GM10248 (cell line): ENCODE data around the gene FRAT1.

Source experiments
- CTCF ChIA-PET: fragments of 300-600 bp; sonication (Branson Sonifier 250); formaldehyde crosslinking; extraction: SDS; loops from one replicate; lab custom pipeline; 2021; ENCODE audit warnings: antibody characterized with exemption; lab: Yijun Ruan, JAX
- POLR2A ChIA-PET: fragments of 350-650 bp; sonication (Branson Sonifier 250); formaldehyde crosslinking; extraction: SDS; loops from one replicate; lab custom pipeline; 2020; ENCODE audit warnings: antibody characterized with exemption; lab: Yijun Ruan, JAX
- DNase-seq: peaks from one replicate; pipeline ENCODE4 v3.0.0; 2012; ENCODE audit errors: extremely low spot score
- TF ChIP-seq, protein P1 (sequence below): IDR thresholded peaks from 2 replicates; pipeline ENCODE4 v1.5.1; 2012; ENCODE audit warnings: mild to moderate bottlenecking, low read depth; ENCODE audit errors: extremely low read depth, missing control alignments, control extremely low read depth

The FRAT1 gene

DNA sequence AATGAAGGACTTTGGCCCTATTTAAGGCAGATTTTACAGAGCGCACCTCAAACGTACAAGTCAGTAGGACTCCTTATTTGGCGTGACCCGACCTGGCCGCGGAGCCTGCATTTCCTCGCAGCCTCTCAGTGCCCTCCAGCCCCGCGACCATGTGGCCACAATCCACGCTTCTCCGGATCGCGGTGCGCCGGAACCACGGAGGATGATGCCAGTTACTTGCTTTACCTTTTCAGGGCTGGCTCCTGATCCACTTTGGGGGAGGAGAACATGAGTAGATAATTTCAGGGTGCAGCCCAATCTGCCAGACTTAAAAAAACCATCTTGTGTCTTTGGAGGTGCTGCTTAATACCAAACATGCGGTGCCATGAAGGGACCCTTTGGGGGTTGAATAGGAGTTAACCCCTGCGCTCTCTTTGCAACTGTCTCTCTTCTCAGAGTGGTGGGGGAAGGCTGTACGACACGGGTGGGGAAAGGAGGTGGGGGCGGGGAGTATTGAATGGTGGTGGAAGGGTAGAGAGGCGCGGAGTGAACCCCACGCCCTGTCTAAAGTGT lies 1.5 kb downstream of the FRAT1 start:
- CTCF ChIA-PET: interaction anchor here (1.2 to 2.3 kb wide), 3 partner anchors 8 to 42 kb away, joined by 3 to 24 read pairs (median 3); partner anchors contain the start of gene FRAT2
- DNase-seq: no peak
- TF ChIP-seq, protein P1, sequence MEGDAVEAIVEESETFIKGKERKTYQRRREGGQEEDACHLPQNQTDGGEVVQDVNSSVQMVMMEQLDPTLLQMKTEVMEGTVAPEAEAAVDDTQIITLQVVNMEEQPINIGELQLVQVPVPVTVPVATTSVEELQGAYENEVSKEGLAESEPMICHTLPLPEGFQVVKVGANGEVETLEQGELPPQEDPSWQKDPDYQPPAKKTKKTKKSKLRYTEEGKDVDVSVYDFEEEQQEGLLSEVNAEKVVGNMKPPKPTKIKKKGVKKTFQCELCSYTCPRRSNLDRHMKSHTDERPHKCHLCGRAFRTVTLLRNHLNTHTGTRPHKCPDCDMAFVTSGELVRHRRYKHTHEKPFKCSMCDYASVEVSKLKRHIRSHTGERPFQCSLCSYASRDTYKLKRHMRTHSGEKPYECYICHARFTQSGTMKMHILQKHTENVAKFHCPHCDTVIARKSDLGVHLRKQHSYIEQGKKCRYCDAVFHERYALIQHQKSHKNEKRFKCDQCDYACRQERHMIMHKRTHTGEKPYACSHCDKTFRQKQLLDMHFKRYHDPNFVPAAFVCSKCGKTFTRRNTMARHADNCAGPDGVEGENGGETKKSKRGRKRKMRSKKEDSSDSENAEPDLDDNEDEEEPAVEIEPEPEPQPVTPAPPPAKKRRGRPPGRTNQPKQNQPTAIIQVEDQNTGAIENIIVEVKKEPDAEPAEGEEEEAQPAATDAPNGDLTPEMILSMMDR: no peak
- POLR2A ChIA-PET: no interaction called here

DNA sequence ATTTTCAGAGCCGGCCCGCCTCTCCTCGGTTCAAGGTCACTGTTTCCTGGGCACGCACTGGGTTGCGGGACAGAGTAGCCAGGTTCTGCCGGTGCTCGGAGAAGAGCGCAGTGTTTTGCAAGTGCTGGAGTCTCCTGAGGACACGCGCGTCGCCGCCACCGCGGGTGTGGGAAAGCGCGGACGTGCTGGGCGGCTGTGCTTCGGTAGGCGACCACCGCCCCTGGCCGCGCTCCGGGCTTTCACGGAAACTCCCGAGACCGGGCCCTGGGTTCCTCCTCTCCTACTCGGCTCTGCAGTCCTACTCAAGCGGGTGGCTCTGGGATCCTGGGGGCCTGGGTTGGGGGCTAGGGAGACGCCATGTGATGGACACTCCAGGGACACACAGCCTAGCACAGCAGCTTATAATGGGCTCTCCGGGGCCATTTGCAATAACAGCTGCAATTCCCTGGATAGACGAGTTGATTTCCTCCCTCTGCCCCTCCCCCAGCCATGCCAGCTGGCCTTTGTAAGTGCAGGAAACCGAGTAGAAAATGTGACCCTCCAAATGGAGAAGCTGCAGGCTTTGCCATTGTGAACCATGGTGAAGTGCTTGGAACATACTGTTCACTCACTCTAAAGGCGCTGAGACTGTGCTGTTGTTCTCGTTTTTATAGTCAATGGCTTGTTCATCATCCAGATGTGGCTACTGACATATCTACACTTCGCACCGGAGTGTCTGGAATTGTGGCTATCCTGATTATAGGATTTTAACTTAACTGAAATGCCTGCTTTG lies 2.1 kb downstream of the FRAT1 start:
- POLR2A ChIA-PET: no interaction called here
- TF ChIP-seq, protein P1: no peak
- CTCF ChIA-PET: interaction anchor here (1.5 kb wide), 1 partner anchor 10 kb away, joined by 5 read pairs; no protein-coding TSS in a partner anchor
- no peak for DNase-seq

DNA sequence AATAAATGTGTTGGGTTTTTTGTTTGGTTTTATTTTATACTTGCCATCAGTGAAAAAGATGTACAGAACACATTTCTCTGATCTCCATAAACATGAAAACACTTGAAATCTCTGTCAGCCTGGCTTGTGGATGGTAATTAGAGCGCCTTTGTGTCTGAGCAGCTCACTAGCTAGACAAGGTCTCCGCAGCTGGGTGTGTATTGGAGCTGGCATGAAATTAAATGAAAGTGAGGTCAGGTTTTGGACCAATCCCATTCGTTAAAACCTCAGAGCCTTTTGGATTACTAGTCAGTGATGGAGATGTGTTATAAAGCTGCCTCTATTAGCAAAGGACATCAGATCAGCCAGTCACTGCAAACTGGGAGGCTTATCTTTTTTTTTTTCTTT lies 2.7 kb downstream of the FRAT1 start:
- CTCF ChIA-PET: interaction anchor here (1.5 kb wide), 1 partner anchor 9 kb away, joined by 5 read pairs; no protein-coding TSS in a partner anchor
- DNase-seq: no peak
- TF ChIP-seq, protein P1: no peak
- POLR2A ChIA-PET: no interaction called here

DNA sequence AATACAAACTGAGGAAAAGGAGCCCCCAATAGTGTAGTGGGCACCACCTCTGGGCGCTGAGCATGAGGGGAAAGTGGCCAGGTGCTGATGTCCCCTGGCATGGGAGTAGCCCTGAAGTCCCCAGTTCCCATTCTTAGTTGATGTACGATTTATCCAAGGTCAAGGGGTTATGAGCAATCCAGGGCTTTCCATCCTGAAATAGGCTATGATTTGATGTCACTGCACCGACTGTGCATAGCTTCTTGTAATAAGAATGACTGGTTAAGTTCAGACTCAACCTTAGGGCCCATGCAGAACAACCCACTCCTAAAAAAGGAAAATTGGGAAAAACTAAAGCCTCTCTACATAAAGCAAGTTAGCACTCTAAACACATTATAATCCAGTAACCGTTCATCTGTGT lies 4.4 kb downstream of the FRAT1 start:
- no peak for DNase-seq
- CTCF ChIA-PET: no interaction called here
- POLR2A ChIA-PET: no interaction called here
- TF ChIP-seq, protein P1: no peak

DNA sequence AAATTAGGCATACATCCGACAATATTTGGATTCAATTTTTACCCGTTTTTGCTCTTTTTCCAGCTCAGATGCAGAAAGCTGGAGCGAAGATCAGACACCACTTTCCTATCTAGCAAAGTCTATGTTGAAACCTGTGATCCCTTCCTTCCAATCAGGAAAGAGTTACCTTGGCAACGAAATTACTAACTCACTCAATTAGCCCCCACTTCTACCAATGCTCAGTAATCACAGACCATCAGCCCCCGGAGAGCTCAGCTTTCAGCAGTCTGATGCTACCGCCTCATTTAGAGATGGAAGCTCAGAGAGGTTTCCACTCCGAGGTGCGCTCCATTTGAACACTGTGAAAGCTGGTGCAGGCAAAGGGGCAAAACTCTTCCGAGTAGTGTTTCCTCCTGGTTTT lies 6.7 kb downstream of the FRAT1 start:
- ChIA-PET POLR2A (no interaction called here), CTCF (interaction anchor here (1.5 kb wide), 1 partner anchor 8 kb away, joined by 3 read pairs; no protein-coding TSS in a partner anchor)
- TF ChIP-seq, protein P1: no peak
- DNase-seq: no peak

DNA sequence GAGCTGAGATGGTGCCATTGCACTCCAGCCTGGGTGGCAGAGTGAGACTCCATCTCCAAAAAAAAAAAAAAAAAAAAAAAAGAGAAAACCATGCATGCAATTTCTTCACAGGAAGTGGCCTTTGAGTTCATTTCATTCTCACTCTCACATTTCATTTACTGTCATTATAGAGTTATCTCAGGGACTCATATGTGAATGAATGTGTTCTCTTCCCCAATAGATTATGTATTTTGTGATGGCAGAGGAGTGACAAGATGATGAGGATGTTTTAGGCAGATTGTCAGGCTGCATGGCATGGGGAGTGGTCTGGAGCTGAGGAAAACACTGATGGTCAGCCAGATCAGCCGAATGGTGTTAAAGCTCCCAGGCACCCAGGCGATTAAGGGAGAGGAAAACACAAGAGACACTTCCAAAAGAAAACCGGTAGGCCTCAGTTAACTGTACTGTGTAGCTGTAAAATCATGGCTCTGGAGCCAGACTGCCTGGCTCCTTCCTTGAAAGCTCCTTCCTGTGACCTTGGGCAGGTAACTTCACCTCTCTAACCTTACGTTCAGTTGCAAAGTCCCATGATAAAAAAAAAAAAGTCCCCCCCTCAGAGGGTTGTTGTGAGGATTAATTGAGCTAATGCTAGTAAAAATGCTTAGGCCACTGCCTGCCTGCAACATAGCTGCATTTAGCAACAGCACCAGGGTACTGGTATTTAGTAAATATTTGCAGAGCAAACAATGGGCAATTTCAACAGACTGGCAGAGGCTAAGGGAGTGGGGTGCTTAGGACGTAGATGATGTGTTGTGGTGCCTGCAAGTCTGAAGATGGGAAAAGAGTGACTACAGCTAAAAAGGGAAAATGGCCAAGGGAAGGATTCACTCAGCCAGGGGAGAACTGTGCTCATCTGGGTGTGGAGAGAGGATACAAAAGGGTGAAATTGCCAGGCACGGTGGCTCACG lies 8.6 kb downstream of the FRAT1 start:
- TF ChIP-seq, protein P1: no peak
- no peak for DNase-seq
- ChIA-PET CTCF (no interaction called here), POLR2A (no interaction called here)
